ENCODE results near the gene IER3IP1.
"Not testable (repeated sequence)": the region's sequence is repeated elsewhere in the genome, so short reads cannot be mapped to it uniquely, and the experiment has no call there.

Gene IER3IP1

GRCh38 chr18:47158404-47158803, 17.8 kb downstream of the IER3IP1 start:
- not testable (repeated sequence) for DNase-seq

DNA sequence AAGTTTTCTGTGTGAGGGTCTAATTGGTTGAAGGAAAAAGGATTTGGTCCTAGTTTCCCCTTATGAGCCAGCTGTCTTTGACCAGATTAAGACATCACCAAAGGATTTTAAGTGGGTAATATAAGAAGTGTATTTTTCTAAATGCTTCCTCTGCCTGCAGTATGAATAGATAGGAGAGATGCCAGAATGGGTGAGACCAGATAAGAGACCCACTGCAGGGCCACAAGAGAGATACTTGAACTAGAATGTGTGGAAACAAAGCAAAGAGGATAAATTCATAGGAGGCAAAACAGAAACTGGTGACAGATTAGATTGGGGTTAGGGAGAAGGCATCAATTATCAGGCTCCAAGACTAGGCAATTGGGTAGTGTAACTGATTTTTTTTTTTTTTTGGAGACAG, 24.7 kb downstream of the IER3IP1 start:
- DNase-seq, result peak; percentile 28

DNA sequence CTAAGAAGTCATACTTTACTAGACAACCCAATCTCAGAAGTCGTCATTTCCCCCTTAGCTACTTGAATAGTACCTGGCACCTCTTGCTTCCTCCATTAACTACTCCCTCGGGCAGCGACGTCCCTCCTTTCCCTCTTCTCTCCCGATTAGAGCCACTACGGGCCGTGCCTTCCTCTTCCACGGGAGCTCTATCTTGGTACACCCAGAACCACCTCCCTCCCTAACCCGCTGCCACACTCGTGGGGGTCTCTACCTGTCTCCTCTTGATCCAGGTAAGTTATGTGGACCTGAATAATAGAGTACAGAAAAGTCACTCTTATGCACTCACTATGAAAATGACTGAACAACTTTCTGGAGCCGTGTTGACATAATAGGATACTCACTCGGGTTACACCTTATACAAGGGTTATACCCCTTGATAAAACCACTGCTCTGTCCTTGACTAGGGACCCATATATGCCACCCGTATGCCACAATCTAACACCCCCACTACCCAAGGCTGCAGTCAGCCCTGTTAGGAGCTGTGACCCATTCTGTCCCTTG, 25.3 kb downstream of the IER3IP1 start:
- DNase-seq, result no peak

- DNase-seq, result no peak
Measured at GRCh38 chr18:47150029-47150823, 25.9 kb downstream of the IER3IP1 start, which contains the start of gene HDHD2. TSS of gene HDHD2 (minus strand) at chr18:47150500. CDS start at chr18:47136439, 14,061 bp downstream.

- no peak for DNase-seq
Measured at GRCh38 chr18:47149457-47150028, 26.6 kb downstream of the IER3IP1 start.

- DNase-seq, result no peak
Measured at GRCh38 chr18:47146206-47146605, 30.0 kb downstream of the IER3IP1 start.

GRCh38 chr18:47143899-47144485, 32.2 kb downstream of the IER3IP1 start:
- no peak for DNase-seq

DNA sequence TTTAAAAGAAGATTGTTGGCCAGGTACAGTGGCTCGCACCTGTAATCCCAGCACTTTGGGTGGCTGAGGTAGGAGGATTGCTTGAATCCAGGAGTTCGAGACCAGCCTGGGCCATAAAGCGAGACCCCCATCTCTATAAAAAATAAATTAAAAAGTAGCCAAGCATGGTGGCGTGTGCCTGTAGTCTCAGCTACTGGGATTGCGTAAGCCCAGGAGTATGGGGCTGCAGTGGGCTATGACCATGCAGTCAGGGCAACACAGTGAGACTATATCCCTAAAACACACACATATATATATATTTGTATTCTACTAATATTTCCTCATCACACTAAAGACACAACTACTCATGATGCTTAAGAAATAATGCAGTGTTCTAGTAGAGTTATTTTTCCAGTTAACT, 33.0 kb downstream of the IER3IP1 start:
- DNase-seq, result no peak

DNA sequence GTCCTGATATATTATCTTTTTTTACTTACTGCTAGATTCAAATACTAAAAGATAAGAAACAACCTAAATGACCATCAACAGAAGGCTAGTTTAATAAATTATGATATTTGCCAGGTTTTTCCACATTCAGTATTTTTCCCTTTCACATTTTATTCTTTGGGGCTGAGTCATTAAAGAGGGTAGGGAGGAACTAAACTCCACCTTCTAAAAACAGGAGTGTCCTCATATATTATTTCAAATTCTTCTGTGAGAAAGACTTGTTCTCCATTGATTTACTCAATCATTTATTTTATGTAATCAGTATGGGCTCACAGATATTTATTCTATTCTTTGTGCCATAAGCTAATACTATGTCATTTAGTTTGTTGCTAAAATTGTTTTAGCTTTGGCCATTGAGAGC, 34.9 kb downstream of the IER3IP1 start:
- no peak for DNase-seq

DNA sequence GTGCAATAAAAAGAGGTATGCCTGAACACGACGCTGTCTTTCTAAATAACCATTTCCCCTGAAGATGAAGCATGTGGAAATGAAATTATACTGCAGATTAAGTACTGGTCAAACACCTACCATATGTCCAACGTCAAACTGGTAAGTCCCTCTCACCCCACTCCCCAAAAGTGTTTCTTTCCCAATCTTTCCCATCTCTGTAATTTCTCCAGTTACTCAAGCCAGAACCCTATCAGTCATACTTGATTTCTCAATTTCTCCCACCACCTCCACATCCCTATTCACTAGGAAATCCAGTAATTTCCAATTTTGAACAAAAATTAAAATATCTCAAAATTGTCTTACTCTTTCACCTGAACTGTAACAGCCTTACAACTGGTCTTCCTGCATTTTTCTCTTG, 55.0 kb downstream of the IER3IP1 start:
- no peak for DNase-seq

GRCh38 chr18:47120428-47120827, 55.7 kb downstream of the IER3IP1 start:
- no peak for DNase-seq

DNA sequence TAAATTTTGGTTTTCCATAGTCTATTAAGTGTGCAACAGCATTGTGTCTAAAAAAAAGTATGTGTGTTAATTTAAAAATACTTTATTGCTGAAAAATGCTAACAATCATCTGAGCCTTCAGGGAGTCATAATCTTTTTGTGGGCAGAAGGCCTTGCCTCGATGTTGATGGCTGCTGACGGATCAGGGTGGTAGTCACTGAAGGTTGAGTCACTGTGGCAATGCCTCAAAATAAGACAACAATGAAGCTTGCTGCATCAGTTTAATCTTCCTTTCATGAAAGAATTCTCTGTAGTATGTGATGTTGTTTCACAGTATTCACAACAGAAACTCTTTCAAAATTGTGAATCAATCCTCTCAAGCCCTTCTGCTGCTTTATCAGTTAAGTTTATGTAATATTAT, 57.2 kb downstream of the IER3IP1 start:
- no peak for DNase-seq

DNA sequence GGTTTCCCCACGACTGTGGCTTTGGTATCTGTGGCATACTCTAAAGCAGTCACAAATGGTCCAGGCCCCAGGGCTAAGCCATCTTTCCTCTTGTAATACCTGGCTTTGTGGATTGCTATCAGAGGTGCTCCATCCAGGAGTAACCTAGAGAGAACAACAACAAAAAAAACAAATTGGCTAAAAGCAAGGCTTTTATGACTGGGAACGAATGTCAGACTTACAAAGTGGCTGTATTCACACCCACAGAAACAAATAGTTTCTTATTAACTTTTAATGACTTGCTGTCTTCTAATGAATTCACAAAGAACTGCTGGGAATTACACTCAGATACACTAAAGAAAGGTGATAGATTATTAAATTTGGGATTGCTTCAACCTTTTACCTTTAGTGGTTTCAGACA, 61.0 kb downstream of the IER3IP1 start:
- no peak for DNase-seq

DNA sequence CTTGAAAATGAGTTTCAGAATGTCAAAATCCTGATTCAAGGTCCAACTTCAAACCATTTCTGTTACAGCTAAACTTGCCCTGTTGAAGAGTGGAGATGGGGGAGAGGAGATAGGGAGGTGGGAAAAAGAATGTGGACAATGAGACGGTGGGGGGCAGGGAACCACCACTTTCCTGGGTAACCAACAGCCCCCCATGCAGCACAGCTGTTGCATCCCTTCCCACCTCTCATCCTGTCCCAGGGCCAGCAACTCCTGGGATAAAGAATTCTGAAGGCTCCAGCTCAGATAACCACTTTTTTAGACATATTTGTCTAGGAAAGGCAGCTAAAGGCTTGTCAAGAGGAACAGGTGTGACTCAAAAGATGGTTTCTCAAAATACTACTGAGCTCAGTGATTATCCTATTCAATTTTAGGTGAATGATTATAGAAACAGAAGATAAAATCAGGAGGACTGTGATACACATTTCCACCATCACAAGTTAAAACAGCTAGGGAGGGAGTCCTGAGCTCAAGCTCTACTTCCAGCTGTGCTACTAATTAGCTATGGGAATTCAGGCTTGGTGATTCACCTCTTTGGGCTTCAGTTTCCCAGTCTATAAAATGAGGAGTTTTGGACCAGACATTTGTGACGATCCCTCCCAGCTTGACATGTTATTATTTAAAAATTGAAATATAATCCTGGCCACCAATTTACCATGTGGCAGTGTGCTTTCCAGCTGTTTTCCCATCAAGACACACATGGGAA, 62.2 kb downstream of the IER3IP1 start:
- no peak for DNase-seq

DNA sequence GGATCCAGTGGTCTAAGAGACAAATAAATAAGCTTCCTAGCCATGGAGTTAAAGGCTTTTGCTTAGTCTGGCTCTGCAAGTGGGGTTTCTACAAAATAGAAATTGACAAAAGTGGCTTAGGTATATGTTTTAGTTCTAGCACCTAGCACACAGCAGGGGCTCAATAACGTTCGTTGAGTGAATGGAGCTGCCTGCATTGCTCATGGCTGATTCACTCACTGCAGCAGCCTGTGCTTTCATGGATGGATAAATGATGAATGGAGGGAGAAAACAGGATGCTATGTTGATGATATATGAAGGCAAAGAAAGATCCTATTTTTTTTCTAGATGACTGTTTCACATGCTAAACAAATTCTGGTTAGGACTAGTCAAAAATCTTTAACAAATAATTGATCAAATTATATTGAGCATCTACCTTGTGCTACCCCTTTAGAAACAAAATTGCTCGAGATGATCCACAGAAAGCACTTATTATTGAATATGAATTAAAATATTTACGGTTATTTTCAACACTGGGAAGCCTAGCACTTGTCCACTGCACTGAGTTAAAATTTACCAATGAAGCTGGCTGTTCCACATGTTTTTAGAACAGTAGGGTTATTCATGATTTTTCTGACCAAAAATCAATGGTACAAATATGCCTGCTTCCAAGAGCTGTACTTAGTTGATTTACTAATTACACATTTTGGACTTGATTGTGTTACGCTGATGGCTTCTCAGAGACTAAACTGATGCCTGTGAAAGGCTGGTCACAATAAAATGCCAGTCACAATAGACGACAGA, 65.5 kb downstream of the IER3IP1 start:
- no peak for DNase-seq

DNA sequence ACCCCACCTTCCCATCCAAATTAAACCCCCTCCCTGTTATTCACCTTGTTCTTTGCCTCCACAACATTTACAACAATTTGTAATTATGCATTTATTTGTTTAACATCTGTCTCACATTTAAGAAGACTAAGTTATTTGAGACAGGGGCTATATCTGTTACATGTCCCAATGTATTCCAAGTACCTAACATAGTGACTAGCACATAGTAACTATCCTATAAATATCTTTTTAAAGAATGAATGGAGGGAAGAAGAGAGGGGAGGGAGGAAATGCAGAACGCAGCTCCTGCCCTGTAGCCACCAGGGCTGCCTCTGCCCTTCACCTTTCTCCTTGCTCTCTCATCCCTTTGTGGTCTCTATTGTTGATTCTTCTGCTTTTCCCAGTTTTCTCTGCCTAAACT, 66.4 kb downstream of the IER3IP1 start:
- DNase-seq, result no peak

DNA sequence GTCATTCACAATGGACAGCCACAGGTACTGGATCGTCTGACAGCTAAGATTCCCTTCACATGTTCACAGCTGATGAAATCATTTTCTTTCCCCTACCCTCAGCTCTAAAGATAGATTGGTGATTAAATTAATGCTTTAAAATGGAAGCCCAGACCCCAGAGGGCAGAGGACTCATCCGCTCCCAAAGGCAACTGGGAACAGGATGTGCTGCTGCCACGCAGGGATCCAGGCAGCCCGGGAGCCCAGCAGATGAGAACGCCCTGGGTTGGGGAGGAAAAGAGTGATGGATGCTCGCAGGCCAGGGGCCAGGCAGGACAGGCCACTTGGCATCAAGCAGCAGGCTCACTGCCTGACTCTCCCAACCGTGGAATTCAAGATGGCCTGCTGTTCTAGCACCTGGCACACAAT, 67.2 kb downstream of the IER3IP1 start:
- DNase-seq, result no peak

- no peak for DNase-seq
Measured at GRCh38 chr18:47108373-47108772, 67.8 kb downstream of the IER3IP1 start.
